K562 (cell line): ENCODE results near the gene FOXA3. TPM values are rescaled to one million over a fixed set of nuclear protein-coding genes. Genes with fewer than 3 reads are reported as not detected.
A peak's percentile ranks its signal among the peaks of the same experiment; 100 is the strongest.

Experiments
- CXXC5 ChIP-seq: fragments of 250-450 bp; sonication (Bioruptor Pico); IDR thresholded peaks from 2 replicates; pipeline ENCODE4 v1.8.0; 2022; ENCODE audit warnings: inconsistent platforms, mild to moderate bottlenecking, moderate library complexity
- ETS2 ChIP-seq: IDR thresholded peaks from 2 replicates; pipeline ENCODE4 v1.6.1; 2016; ENCODE audit warnings: borderline replicate concordance, missing genetic modification characterization, mild to moderate bottlenecking, moderate library complexity, missing compliant biosample characterization; ENCODE audit not compliant: poor library complexity, severe bottlenecking
- ETV5 ChIP-seq: sonication (generic); formaldehyde crosslinking; IDR thresholded peaks from 2 replicates; pipeline ENCODE4 v1.4.0; 2020; ENCODE audit warnings: low read depth, mild to moderate bottlenecking, missing genetic modification reagents
- FOXJ2 ChIP-seq: fragments of 200-800 bp; sonication (Bioruptor generic); IDR thresholded peaks from 2 replicates; pipeline ENCODE4 v1.6.1; 2016; ENCODE audit warnings: missing genetic modification characterization, missing compliant biosample characterization
- IRF2 ChIP-seq: sonication (generic); formaldehyde crosslinking; IDR thresholded peaks from 2 replicates; pipeline ENCODE4 v1.8.1; 2022; ENCODE audit warnings: mild to moderate bottlenecking, missing genetic modification reagents
- JUND ChIP-seq, 2 experiments: IDR thresholded peaks; 2 replicates in 1 of 2; 3 replicates in 1 of 2; pipeline ENCODE4 v1.6.1; 2011; ENCODE audit warnings: borderline replicate concordance in 2 of 2, low read depth in 2 of 2, low read length in 2 of 2, improper control_type of control experiment in 1 of 2, missing biosample characterization in 1 of 2, missing genetic modification characterization in 1 of 2, missing genetic modification reagents in 1 of 2
- KHSRP ChIP-seq: fragments of 450-650 bp; IDR thresholded peaks from 2 replicates; pipeline ENCODE4 v1.6.1; 2017
- LCOR ChIP-seq: sonication (generic); formaldehyde crosslinking; IDR thresholded peaks from 2 replicates; pipeline ENCODE4 v1.8.0; 2022; ENCODE audit warnings: mild to moderate bottlenecking, missing genetic modification reagents
- MYC ChIP-seq, 2 experiments: fragments of 250-450 bp in 1 of 2; sonication (Bioruptor Pico) in 1 of 2; IDR thresholded peaks; 2 replicates each; pipeline versions ENCODE4 v1.5.1 to v1.6.1; 2012 to 2021; ENCODE audit warnings: low read depth in 2 of 2, borderline replicate concordance in 1 of 2, improper control_type of control experiment in 1 of 2, low read length in 1 of 2, mild to moderate bottlenecking in 1 of 2, moderate library complexity in 1 of 2
- NFIC ChIP-seq: fragments of 450-650 bp; IDR thresholded peaks from 2 replicates; pipeline ENCODE4 v1.6.1; 2017; ENCODE audit warnings: mild to moderate bottlenecking, inconsistent platforms
- NR4A1 ChIP-seq, 2 experiments: fragments of 250-450 bp in 1 of 2; fragments of 450-650 bp in 1 of 2; sonication (Bioruptor Pico) in 1 of 2; IDR thresholded peaks; 2 replicates each; pipeline versions ENCODE4 v1.4.0 to v1.6.1; 2016 to 2020; ENCODE audit warnings: mild to moderate bottlenecking in 2 of 2, missing compliant biosample characterization in 1 of 2, missing genetic modification characterization in 1 of 2, moderate library complexity in 1 of 2
- NUFIP1 ChIP-seq: fragments of 450-650 bp; IDR thresholded peaks from 2 replicates; pipeline ENCODE4 v1.6.1; 2018; ENCODE audit not compliant: partially characterized antibody
- PURB ChIP-seq: sonication (generic); formaldehyde crosslinking; IDR thresholded peaks from 2 replicates; pipeline ENCODE4 v1.9.0; 2021; ENCODE audit warnings: low read depth, mild to moderate bottlenecking, missing genetic modification reagents
- RCOR1 ChIP-seq, 2 experiments: IDR thresholded peaks; 2 replicates each; pipeline ENCODE4 v1.6.1; 2012; ENCODE audit warnings: low read depth in 2 of 2, low read length in 2 of 2, borderline replicate concordance in 1 of 2, improper control_type of control experiment in 1 of 2
- ZNF140 ChIP-seq: fragments of 250-450 bp; sonication (Bioruptor Pico); IDR thresholded peaks from 2 replicates; pipeline ENCODE4 v1.8.0; 2021; ENCODE audit warnings: moderate library complexity, mild to moderate bottlenecking, inconsistent platforms
- ZNF347 ChIP-seq: fragments of 450-650 bp; formaldehyde crosslinking; IDR thresholded peaks from 2 replicates; pipeline ENCODE4 v1.4.0; 2020; ENCODE audit warnings: low read depth, mild to moderate bottlenecking, moderate library complexity
- polyA plus RNA-seq, 8 experiments: library from polyadenylated mRNA; depleted of rRNA in 4 of 8; stranded (reverse) in 5 of 8; unstranded in 3 of 8; fragments of >200 nt; fragmentation: Nextera tagmentation in 2 of 8; fragmentation: Illumina TruSeq in 1 of 8; extraction: Ambion mirVana in 2 of 8; extraction: Trizol in 1 of 8; gene quantifications; 2 replicates each; pipeline versions ENCODE4 v1.2.1 to v1.2.3, GENCODE V29; 2011 to 2014; ENCODE audit warnings: inconsistent platforms in 1 of 8, missing spikeins in 1 of 8
- total RNA-seq, 7 experiments: library from RNA; depleted of rRNA in 6 of 7; stranded (reverse); fragments of >200 nt in 6 of 7; fragmentation: Illumina TruSeq in 2 of 7; extraction: Trizol in 2 of 7; gene quantifications; 2 replicates each; pipeline versions ENCODE4 v1.2.1 to v1.2.3, GENCODE V29; 2011 to 2021; ENCODE audit warnings: low replicate concordance in 1 of 7
- TF ChIP-seq, protein P1 (sequence below), 2 experiments: IDR thresholded peaks; 2 replicates each; pipeline ENCODE4 v1.6.1; 2011; ENCODE audit warnings: borderline replicate concordance in 1 of 2, control low read depth in 1 of 2, low read depth in 1 of 2, low read length in 1 of 2, mild to moderate bottlenecking in 1 of 2, mixed read lengths in 1 of 2, moderate library complexity in 1 of 2; ENCODE audit not compliant: insufficient read depth in 1 of 2, insufficient read length in 1 of 2, poor library complexity in 1 of 2, severe bottlenecking in 1 of 2; ENCODE audit errors: extremely low read depth in 1 of 2
- TF ChIP-seq, protein P2 (sequence below): fragments of 250-450 bp; sonication (Bioruptor Pico); IDR thresholded peaks from 2 replicates; pipeline ENCODE4 v1.9.0; 2021; ENCODE audit warnings: mild to moderate bottlenecking, inconsistent platforms
- TF ChIP-seq, protein P3 (sequence below): sonication (generic); formaldehyde crosslinking; IDR thresholded peaks from 2 replicates; pipeline ENCODE4 v1.8.1; 2023; ENCODE audit warnings: mild to moderate bottlenecking, missing genetic modification reagents

Gene FOXA3
- total and polyA plus RNA-seq, 9 of the 15 experiments (the other 6 are each of a cell fraction or from before 2014, with no cell fraction given), result 1.3 to 15.5 (median 4.7) TPM

DNA sequence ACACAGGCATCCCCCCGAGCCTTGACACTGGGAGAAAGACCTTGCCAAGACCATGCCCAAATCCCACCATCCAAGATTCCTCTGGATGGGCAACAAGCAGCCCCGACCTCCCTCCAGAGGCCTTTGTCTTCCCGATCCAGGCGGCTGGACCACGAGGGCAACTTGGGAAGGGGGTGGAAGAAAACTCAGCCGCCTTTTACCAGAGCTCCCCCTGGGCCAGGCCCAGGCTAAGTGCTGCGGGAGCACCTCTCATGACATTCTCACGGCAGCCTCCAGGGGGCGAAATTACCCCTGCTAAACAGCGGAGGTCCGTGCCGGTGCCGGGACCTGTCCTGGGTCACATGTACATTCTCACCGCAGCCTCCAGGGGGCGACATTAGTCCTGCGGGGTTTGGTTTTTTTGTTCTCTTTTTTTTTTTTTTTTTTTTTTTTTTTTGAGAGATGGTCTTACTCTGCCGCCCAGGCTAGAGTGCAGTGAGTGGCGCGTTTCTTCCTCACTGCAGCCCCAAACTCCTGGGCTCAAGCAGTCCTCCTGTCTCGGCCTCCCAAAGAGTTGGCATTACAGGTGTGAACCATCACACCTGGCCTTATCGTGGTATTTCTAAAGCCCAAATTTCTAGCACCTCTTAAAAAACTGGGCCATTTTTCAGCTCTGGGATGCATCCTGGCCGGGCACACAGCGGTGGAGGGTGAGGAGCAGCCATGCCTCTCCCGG lies 47.0 kb upstream of the FOXA3 start (continued):
- TF ChIP-seq CXXC5 (CRISPR knock-in tag) (peak; percentile 47; the same call in 1 of the 2 replicates), NFIC (no peak), NUFIP1 (no peak), ZNF347 (CRISPR knock-in tag) (no peak), KHSRP (no peak), IRF2 (CRISPR knock-in tag) (no peak), ETV5 (0 out of 2 replicates have a peak, but pooled peaks have one; percentile 34), ETS2 (no peak), NR4A1 (CRISPR knock-in tag; IDR thresholded peaks at IDR 0.05) (0 out of 2 replicates have a peak, but pooled peaks have one; percentile 19), NR4A1 (tag; IDR thresholded peaks at IDR 0.05) (no peak), JUND (IDR thresholded peaks at IDR 0.05; ENCODE audit: borderline replicate concordance, low read depth, low read length) (peak; percentile 68; the same call in 1 of the 2 replicates), JUND (tag; IDR thresholded peaks at IDR 0.05; ENCODE audit: borderline replicate concordance, low read depth, low read length) (peak; percentile 48; the same call in 1 of the 3 replicates), MYC (IDR thresholded peaks at IDR 0.05; ENCODE audit: low read depth, low read length) (peak; percentile 85), MYC (CRISPR knock-in tag; IDR thresholded peaks at IDR 0.05; ENCODE audit: borderline replicate concordance, low read depth) (no peak), LCOR (CRISPR knock-in tag) (peak; percentile 24; the same call in 1 of the 2 replicates), ZNF140 (CRISPR knock-in tag) (no peak), FOXJ2 (tag) (no peak), RCOR1 (IDR thresholded peaks at IDR 0.05; ENCODE audit: borderline replicate concordance in 1 of 2, low read depth in 2 of 2, low read length in 2 of 2) (peak; percentile 20 to 87; a peak in 2 of 4 replicates), PURB (no peak)
- TF ChIP-seq, protein P1, sequence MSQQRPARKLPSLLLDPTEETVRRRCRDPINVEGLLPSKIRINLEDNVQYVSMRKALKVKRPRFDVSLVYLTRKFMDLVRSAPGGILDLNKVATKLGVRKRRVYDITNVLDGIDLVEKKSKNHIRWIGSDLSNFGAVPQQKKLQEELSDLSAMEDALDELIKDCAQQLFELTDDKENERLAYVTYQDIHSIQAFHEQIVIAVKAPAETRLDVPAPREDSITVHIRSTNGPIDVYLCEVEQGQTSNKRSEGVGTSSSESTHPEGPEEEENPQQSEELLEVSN (IDR thresholded peaks at IDR 0.05; ENCODE audit: borderline replicate concordance in 1 of 2, extremely low read depth in 1 of 2, insufficient read depth in 1 of 2, insufficient read length in 1 of 2, low read depth in 1 of 2, low read length in 1 of 2, poor library complexity in 1 of 2, severe bottlenecking in 1 of 2), result peak in 1 of 2 experiments; percentile 33
- TF ChIP-seq, protein P2, sequence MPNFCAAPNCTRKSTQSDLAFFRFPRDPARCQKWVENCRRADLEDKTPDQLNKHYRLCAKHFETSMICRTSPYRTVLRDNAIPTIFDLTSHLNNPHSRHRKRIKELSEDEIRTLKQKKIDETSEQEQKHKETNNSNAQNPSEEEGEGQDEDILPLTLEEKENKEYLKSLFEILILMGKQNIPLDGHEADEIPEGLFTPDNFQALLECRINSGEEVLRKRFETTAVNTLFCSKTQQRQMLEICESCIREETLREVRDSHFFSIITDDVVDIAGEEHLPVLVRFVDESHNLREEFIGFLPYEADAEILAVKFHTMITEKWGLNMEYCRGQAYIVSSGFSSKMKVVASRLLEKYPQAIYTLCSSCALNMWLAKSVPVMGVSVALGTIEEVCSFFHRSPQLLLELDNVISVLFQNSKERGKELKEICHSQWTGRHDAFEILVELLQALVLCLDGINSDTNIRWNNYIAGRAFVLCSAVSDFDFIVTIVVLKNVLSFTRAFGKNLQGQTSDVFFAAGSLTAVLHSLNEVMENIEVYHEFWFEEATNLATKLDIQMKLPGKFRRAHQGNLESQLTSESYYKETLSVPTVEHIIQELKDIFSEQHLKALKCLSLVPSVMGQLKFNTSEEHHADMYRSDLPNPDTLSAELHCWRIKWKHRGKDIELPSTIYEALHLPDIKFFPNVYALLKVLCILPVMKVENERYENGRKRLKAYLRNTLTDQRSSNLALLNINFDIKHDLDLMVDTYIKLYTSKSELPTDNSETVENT (CRISPR knock-in tag), result no peak
- TF ChIP-seq, protein P3, sequence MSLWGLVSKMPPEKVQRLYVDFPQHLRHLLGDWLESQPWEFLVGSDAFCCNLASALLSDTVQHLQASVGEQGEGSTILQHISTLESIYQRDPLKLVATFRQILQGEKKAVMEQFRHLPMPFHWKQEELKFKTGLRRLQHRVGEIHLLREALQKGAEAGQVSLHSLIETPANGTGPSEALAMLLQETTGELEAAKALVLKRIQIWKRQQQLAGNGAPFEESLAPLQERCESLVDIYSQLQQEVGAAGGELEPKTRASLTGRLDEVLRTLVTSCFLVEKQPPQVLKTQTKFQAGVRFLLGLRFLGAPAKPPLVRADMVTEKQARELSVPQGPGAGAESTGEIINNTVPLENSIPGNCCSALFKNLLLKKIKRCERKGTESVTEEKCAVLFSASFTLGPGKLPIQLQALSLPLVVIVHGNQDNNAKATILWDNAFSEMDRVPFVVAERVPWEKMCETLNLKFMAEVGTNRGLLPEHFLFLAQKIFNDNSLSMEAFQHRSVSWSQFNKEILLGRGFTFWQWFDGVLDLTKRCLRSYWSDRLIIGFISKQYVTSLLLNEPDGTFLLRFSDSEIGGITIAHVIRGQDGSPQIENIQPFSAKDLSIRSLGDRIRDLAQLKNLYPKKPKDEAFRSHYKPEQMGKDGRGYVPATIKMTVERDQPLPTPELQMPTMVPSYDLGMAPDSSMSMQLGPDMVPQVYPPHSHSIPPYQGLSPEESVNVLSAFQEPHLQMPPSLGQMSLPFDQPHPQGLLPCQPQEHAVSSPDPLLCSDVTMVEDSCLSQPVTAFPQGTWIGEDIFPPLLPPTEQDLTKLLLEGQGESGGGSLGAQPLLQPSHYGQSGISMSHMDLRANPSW, result no peak
